SU-DHL-6 (cell line): ENCODE results near the gene POLA1.

Experiments used
- CTCF ChIP-seq: fragments of 200-600 bp; sonication (generic); IDR thresholded peaks from one replicate; pipeline ENCODE4 v1.5.1; 2017; ENCODE audit warnings: antibody characterized with exemption, mild to moderate bottlenecking, low read length, moderate library complexity; ENCODE audit not compliant: insufficient read depth, poor library complexity, severe bottlenecking
- EZH2phosphoT487 ChIP-seq: fragments of 200-600 bp; sonication (generic), shearing (Covaris generic); conservative IDR thresholded peaks from 2 replicates; pipeline ENCODE4 v1.6.1; 2018; ENCODE audit warnings: mild to moderate bottlenecking, antibody characterized with exemption, low read length, moderate library complexity, mixed read lengths

GRCh38 chrX:24760363-24761000, 66.8 kb downstream of the POLA1 start:
- no peak for TF ChIP-seq CTCF
- no peak for TF ChIP-seq EZH2phosphoT487
